Measurements from ENCODE around the gene OR2F2.

GRCh38 chr7:143886826-143887477 lies 48.1 kb upstream of the OR2F2 start:
- no peak for TF ChIP-seq CTCF (IDR thresholded peaks at IDR 0.05)
- no peak for TF ChIP-seq ZFX (IDR thresholded peaks at IDR 0.05; ENCODE audit: borderline replicate concordance)
